ENCODE measurements around the gene ZNHIT2. TPM values are rescaled to one million over a fixed set of nuclear protein-coding genes. Genes with fewer than 3 reads are reported as not detected.
A peak's percentile ranks its signal among the peaks of the same experiment; 100 is the strongest.

Gene ZNHIT2
- total RNA-seq, 2 experiments from 2014 or later: 9.0 to 9.5 TPM

GRCh38 chr11:65112546-65113360 lies 4.7 kb downstream of the ZNHIT2 start:
- intact Hi-C loops (cut with DNase I, micrococcal nuclease): loop anchor here (2.0 to 10.0 kb wide), 3 partner anchors 68 to 412 kb away; partner anchors contain the start of genes CAPN1 (in 1 of the 2), MAP4K2 (in 1 of the 2) and SCYL1 (in 1 of the 2)
- Histone ChIP-seq H3K27me3 (ENCODE audit: control insufficient read depth in 1 of 2, insufficient read depth in 2 of 2, low read length in 2 of 2) (no peaks in the 10 kb centered on the region), H3K9me3 (ENCODE audit: control insufficient read depth in 1 of 2, insufficient read depth in 1 of 2, low read length in 2 of 2) (no peaks in the 10 kb centered on the region), H3K27ac (ENCODE audit: low read depth in 1 of 2, low read length in 2 of 2) (peak overlapping the region; percentile 62 to 68), H3K36me3 (ENCODE audit: insufficient read depth, low read length) (peaks cover 24% of the 10 kb centered on the region), H3K4me1 (ENCODE audit: insufficient read depth, low read length) (peaks cover 70% of the 10 kb centered on the region), H3K4me3 (ENCODE audit: low read length) (peak overlapping the region; percentile 81)
- Mint-ChIP-seq H3K9me3 (no peaks in the 10 kb centered on the region), H3K36me3 (ENCODE audit: low read depth) (peaks cover 35% of the 10 kb centered on the region), H3K27me3 (no peaks in the 10 kb centered on the region), H3K4me3 (peak overlapping the region; percentile 95), H3K27ac (peak overlapping the region; percentile 92), H3K4me1 (ENCODE audit: low read depth) (peaks cover 41% of the 10 kb centered on the region)
- CTCF ChIA-PET: interaction anchor here (0.5 to 4.1 kb wide), 9 partner anchors 9 to 99 kb away, joined by 3 to 58 read pairs (median 4); partner anchors contain the start of genes ARL2, CAPN1, FAU and MRPL49
- peak; percentile 82 for TF ChIP-seq CTCF (IDR thresholded peaks at IDR 0.05)
- peak; percentile 51 for ATAC-seq (ENCODE audit: poor library complexity)
- POLR2A ChIA-PET: interaction anchor here (0.8 to 6.5 kb wide), 14 partner anchors 9 to 459 kb away, joined by 3 to 91 read pairs (median 6); partner anchors contain the start of genes CDC42EP2, CDCA5, FAM89B and FAU
- DNase-seq: peak; percentile 64 to 88 (median 76)

GRCh38 chr11:65111744-65112545 lies 5.6 kb downstream of the ZNHIT2 start, which contains the start of gene TM7SF2:
Gene TM7SF2, plus strand, starts transcription at chr11:65111872. Its CDS starts 144 bp downstream, at chr11:65112016.
- Mint-ChIP-seq H3K4me1 (ENCODE audit: low read depth) (peaks cover 36% of the 10 kb centered on the region), H3K36me3 (ENCODE audit: low read depth) (peaks cover 30% of the 10 kb centered on the region), H3K9me3 (no peaks in the 10 kb centered on the region), H3K27ac (peak within 1 kb of the TSS; percentile 92), H3K27me3 (no peaks in the 10 kb centered on the region), H3K4me3 (peak within 1 kb of the TSS; percentile 95)
- ChIA-PET POLR2A (interaction anchor here (0.6 to 6.5 kb wide), 17 partner anchors 9 to 460 kb away, joined by 3 to 91 read pairs (median 5); partner anchors contain the start of genes CDC42EP2, CDCA5, FAM89B and FAU), CTCF (interaction anchor here (1.3 to 4.1 kb wide), 7 partner anchors 10 to 98 kb away, joined by 3 to 58 read pairs (median 6); partner anchors contain the start of genes ARL2, CAPN1, FAU and MRPL49)
- DNase-seq (peak; percentile 88 to 98 (median 94)), ATAC-seq (ENCODE audit: poor library complexity) (peak; percentile 75)
- Histone ChIP-seq H3K4me1 (ENCODE audit: insufficient read depth, low read length) (peaks cover 64% of the 10 kb centered on the region), H3K36me3 (ENCODE audit: insufficient read depth, low read length) (peaks cover 32% of the 10 kb centered on the region), H3K27ac (ENCODE audit: low read depth in 1 of 2, low read length in 2 of 2) (peak within 1 kb of the TSS; percentile 62 to 68), H3K4me3 (ENCODE audit: low read length) (peak within 1 kb of the TSS; percentile 81), H3K9me3 (ENCODE audit: control insufficient read depth in 1 of 2, insufficient read depth in 1 of 2, low read length in 2 of 2) (no peaks in the 10 kb centered on the region), H3K27me3 (ENCODE audit: control insufficient read depth in 1 of 2, insufficient read depth in 2 of 2, low read length in 2 of 2) (no peaks in the 10 kb centered on the region)
- TF ChIP-seq CTCF (IDR thresholded peaks at IDR 0.05): no peak
- intact Hi-C loops (cut with DNase I, micrococcal nuclease): loop anchor here (2.0 to 10.0 kb wide), 3 partner anchors 69 to 413 kb away; partner anchors contain the start of genes CAPN1 (in 1 of the 2), MAP4K2 (in 1 of the 2) and SCYL1 (in 1 of the 2)
